HG02610 (cell line): ENCODE data around the gene EGFR.
"Not testable (repeated sequence)": the region's sequence is repeated elsewhere in the genome, so short reads cannot be mapped to it uniquely, and the experiment has no call there.

Experiments used
- ATAC-seq: cut with Tn5 transposase; IDR thresholded peaks from one replicate; pipeline ENCODE4 v1.9.1; 2021; ENCODE audit warnings: mild to moderate bottlenecking, moderate library complexity; ENCODE audit not compliant: unreplicated experiment

Gene EGFR

DNA sequence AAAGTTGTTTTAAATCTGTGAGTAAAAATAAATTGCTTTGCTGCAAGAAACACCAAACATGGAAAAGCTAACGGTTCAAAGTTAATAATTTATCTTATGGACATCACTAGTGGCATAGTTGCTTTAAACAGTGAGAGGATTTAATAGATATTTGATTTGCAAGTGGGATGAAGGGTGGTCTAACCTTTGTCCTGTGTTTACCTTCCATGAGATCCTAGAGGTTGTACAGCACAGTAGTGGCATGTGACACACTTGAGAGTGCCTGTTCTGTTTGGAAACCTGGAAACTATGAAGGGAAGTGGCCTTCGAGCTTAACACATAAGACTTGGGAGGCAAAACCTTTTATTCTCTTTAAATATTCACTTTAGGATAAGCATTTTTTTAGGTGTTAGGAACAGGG is 16.0 kb downstream of the EGFR start:
- ATAC-seq: no peak

DNA sequence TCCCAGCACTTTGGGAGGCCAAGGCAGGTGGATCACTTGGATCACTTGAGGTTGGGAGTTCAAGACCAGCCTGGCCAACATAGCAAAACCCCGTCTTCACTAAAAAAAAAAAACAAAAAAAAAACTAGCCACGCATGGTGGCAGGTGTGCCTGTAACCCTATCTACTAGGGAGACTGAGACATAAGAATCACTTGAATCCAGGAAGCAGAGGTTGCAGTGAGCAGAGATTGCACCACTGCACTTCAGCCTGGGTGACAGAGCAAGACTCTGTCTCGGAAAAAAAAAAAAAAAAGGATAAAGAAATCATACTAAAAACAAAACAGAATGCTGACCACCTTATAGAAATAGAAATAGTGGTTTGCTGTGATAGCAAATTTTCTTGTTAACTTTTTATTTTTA is 16.6 kb downstream of the EGFR start:
- not testable (repeated sequence) for ATAC-seq

DNA sequence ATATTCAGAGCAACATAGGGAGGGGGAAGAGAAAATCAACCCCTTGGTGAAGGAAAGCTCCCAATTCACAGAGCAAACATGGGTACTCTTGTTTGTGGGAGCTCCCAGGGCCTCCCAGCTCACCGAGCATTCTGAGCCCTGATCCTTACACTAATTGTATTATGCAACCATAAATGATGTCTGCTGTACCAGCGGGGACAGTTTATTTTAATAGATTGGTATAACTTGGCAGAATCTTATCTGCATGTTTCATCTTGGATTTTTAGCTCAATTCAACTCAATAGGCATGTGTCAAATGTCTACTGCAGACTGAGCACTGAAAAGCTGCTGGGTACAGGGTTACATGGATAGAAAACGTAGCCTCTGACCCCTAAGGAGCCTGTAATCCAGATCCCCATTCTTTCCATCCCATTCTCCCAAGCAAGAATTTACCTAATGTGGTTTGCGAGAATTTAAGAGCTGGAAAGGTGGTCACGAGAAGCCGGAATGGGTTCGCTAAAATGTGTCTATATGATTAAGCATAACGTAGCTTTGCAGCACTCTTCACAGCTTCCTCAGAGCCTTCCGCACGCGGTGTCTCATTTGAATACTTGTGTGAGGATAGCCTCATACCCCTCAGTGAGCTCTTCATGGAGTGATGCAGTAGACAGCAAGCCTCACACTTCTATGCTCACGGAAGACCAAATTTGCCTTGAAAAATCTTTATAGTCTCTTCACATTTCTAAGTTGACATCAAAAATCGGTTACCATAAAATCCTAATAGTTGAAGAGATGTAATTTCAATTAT is 18.3 kb downstream of the EGFR start:
- ATAC-seq: no peak

DNA sequence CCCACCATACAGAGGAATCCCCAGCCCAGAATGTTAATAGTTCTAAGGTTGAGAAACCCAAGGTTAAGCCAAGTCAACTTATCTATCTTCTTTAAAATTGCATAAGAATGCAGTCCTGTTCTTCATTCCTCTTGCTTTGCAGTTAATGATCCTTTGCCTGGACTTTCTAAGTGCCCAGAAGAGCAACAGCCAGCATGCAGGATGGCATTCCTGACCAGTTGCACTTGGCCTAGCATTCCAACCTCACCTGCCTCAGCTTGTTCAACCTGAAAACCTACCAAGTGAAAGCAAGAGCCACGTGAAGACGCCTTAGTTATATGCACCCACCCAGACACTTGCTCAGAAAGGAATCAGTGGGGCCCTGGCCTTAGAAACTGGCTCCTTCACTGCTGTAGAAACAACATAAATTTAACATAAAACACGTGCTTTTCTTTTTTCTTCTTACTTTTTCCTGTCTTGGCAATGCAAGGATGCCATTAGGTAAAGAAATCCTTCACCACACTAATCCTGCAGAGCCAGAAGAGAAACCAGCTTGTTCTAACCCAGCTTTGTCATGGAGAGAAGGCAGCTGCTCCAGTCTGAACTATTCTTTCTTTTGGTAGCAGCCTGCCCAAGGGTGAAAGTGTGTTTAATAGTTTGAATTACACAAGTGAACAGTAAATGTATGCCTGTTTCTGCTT is 25.0 kb downstream of the EGFR start:
- ATAC-seq: no peak

DNA sequence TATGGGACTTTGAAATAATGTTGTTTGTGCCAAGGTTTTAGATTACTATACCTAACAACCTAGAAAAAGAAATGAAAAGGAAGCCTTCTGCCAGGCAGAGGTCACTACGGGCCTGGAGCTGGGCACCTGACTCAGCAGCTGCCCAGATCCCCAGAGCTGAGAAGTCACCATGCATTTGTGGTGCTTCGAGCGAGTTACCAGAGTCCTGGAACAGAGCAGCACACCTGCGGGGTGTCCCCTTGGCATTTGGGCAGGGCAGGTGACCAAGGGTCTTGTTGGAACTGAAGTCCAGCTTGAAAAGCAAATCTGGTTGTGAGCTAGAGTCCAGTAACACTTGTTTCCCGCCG is 25.5 kb downstream of the EGFR start:
- no peak for ATAC-seq

DNA sequence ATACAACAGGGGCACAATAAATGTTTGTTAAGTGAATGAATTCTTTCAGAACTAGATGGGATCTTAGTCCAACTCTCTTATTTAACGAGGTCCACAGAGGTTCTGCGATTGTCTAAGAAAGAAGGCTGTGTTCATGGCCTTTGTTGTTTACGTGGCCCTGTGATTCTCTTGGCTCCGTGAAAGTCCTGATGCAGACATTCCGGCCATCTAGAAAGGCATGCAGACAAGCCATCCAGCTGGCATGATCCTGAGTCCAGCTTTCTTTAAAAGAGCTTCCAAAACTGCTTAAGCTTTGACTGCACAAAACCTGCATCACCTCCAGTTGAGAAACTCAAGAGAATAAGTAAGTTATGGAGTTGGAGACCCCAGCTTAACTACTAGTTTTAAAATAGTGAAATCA is 26.0 kb downstream of the EGFR start:
- no peak for ATAC-seq

DNA sequence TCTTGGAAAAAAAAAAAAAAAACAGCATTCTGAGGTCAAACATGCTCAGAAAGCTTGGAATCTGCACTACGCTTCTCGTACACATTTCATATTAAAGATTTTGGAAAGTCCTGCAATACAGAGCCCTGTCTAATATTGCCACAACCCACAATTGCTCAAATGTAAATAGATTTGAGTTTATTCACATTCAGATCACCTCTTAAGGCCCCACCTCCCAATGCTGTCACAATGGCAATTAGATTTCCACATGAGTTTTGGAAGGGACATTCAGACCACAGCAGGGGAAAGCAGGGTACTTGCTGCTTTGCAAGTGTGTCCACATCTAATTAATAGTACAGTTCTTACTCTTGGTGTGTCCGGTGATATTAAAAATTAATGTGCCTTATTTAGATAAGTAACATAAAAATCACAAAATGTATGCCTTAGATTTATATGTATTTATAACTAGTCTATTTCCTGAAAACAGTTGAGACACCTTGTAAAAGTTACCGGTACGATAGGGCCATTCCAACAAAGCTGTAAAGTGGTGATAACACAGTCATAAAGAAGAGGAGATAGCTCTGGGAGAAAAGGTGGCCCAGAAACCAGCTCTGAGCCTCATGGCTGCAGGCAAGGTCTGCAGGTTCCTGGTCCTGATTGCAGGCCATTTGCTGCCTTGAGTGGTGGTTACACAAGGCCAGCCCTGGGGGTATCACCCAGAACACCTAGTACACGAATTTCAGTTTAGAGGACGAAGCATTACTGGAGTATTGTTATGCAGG is 27.9 kb downstream of the EGFR start:
- no peak for ATAC-seq

DNA sequence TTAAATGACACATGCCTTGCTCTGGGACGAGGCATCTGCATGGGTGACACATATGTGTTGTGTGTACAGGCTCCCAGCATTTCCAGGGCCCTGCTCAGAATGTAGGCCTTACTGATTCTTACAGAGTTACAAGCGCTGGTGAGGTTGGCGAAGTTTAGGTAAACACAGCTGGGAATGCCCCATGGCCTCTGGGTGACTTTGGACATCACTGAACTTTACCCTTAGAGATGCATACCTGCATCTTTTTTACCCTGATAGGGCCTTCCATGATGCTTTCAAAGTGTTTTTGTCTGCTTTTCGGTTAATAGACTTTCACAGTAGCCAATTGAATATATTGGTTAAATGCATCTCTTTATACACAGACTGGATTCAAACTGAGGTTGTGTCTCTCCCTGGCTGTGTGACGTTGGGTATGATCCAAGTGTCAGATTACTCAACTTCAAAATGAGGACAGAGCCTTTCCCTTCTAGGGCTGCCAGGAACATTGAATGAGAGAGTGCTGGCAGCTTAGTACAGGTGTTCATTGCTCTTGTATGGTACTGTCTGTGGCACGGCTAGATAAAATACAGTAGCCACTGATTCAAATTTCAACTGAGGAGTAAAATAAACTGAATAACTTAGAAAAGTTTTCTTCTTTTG is 29.5 kb downstream of the EGFR start:
- no peak for ATAC-seq

DNA sequence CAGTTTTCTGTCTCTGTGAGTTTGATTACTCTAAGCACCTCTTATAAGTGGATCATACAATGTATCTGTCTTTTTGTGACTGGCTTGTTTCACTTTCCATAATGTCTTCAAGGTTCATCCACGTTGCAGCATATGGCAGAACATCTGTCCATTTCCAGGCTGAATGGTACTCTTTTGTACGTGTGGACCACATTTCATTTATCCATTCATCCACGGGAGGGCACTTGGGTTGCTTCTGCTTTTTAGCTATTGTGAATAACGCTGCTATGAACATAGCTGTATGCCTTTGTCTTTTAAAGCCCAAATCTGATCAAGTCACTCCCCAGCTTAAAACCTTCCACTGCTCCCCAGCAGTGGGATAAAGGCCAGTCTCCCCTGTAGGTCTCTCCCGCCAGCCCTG is 31.5 kb downstream of the EGFR start:
- no peak for ATAC-seq

DNA sequence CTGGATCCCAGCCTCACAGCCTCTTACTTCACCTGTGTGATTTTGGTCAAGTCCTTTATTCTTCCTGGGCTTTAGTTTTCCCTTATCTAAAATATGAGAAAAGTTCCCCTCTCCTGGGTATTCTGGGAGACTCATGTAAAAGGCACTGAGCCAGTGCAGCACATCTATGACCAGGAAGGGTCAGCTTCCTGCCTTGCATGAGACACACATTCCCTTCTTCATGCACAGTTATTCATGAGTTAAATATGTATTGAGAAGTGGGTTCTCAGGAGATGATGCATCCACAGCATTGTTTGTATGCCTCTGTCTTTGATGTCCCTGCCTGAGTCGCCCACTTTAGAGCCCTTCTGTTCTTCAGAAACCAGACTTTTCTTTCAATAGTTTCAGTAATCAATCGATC is 33.3 kb downstream of the EGFR start:
- no peak for ATAC-seq

DNA sequence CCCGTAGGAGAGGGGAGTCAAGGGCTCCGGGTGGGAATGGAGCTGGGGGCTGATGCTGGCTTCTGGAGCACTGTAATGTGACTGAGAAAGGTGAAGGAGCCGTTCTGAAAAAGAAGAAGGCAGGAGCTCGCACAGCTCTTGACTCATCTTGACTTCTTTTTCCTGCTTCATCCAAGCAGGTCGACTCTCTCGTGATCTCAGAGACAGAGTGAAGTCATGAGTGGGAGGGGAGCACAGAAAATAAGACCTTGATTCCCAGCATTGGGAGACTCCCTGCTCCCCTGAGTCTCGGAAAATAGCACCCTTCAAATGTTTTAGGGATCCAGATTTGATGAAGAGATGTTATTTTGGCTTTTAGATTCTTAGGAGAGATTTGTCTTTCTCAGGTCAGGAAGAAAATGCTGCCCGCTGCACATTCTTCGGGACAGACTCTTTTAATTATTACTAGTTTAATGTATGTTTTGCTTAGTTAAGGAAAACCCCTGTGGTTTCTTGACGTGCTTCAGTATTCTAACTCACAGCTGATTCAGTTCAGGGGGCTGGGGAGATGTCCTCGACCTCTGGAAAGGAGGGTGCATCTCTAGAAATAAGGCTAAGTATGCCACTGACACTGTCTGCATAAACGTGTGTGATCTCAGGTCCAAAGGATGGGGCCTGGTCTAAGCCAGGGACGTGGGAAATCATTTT is 34.1 kb downstream of the EGFR start:
- ATAC-seq: no peak

DNA sequence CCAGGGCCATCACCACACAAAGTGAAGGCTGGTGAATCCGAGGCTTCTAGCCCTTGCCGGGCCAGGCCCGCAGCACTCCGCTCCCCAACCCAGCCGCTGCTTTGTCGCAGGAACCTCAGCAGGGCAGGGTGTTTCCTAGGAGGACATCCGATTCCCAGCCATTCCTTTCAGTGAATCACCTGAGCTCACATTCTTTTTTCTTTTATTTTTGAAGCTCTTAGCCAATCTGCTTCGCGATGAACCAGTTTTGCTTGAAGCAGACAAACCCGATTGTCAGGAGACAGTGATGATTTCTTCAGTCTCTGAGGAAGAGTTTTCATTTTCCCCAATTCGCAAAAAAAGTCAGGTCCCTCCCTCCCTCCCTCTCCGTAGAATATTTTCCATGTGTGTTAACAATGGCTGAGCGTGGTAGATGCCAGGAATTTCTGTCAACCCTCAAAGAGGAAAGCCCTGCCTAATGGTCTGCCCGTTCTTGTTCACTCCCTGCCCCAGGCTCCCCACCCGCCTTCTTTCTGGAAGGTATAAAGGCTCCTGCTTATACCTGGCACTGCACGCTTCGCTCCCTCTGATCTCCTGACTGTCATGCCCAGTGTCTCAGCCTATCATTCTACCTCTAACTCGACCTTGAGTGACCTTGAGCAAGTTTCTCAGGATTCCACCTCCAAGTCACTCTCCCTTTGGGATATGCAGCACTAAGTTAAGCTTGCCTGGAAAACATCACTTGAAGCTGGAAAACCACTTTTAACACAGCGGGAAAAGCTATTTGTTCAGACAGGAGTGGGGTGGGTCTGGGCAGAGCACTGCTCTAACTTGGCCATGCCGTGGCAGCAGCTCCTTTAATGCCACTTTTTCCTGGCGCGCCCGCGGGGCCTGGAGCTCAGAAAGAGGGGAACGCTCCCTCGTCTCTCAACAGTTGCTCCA is 35.1 kb downstream of the EGFR start:
- no peak for ATAC-seq

DNA sequence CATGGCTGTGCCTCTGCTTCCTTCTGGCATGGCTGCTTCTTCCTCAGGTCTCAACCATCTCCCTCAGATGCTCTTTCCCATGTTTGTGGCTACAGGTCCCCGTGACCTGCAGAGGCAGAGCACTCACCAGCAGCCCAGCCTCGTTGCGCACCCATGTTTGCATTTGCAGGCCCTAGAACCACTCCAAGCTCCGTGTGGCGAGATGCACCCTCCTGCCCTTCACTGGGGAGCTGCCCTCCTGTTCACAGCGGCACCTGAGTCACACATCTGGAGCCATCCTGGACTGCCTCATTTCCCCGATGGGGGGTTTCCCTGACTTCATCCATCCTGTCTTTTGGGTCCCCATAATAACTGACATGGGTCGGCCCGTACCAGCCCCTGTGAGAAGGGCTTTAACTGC is 35.9 kb downstream of the EGFR start:
- no peak for ATAC-seq

DNA sequence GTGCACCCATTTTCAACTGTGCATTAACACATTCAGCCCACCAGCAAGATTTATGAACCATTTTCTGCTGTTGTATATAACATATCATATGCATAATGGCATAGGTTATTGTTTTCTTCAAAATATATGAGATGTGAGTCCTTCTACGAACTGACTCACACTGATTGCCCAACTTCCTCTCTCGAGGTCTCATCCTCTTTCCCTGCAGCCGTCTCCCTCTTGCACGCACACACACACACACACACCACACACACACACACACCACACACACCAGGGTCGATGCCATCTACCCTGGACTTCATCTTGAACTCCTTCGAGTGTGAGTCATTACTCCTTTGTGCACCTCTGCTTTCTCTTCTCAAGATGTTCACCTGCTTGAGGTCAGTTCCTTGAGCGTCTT is 36.7 kb downstream of the EGFR start:
- ATAC-seq: no peak

DNA sequence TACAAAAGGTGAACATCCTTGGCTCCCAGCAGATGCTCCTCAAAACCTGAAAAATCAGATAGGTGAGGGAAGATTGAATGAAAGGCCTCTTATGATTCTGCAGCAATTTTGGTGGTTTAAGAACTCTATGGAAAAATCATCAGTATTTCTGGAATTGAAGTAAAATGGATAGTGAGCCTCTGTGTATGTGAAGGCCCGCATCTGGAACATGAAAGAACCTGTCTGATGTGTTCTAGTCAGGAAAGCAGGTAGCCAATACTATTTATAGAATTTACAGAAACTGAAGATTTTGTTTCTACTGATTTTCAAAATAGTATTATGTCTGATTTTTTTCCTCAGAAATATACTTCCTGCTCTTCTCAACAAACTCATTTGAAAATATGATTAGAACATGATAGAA is 37.3 kb downstream of the EGFR start:
- ATAC-seq: no peak

DNA sequence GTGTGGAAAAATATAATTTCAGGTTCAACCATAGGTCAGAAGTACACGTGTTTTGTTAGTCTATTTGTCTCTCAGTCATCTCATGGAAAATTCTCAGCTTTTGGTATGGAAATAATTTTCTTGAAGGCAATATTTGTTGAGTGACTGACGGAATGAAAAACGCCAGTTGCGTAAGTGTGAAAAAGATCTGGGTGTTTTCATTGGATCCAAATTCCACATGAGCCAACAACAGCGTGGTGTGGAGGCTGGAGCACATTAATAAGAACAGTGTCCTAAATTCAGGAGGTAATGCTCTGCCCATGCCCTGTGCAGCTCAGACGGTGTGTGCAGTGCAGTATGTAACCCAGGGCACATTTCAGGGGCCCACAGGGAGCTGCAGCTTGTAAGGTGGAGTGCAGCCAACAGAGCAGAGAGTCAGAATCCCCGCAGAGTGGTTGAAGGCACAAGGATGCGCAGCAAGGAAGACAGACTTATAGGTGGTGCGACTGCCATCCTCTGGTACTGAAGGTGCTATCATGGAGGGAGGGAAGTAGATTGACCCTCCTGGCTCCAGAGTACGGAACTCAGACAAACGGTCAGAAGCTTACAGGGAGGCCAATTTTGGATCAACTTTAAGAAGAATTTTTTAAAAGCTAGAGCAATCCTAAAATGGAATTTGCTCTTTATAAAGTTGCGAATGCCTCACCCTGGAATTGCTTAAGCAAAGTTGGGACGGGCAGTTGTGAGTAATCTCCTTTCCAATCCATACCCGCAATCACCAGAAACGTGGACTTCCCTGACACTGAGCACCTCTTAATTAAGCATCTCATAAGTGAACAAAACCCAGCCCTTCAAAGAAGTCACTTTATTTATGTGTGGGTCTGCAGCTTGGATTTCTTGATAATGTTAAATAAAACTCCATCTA is 38.0 kb downstream of the EGFR start:
- ATAC-seq: no peak

DNA sequence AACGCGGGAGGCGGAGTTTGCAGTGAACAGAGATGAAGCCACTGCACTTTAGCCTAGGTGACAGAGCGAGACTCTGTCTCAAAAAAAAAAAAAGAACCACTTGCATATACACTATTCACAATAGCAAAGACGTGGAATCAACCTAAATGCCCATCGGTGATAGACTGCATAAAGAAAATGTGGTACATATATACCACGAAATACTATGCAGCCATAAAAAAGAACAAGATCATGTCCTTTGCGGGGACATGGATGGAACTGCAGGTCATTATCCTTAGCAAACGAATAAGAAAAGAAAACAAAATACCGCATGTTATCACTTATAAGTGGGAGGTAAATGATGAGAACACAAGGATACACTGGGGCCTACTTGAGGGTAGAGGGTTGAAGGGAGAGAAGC is 39.5 kb downstream of the EGFR start:
- ATAC-seq: no peak

DNA sequence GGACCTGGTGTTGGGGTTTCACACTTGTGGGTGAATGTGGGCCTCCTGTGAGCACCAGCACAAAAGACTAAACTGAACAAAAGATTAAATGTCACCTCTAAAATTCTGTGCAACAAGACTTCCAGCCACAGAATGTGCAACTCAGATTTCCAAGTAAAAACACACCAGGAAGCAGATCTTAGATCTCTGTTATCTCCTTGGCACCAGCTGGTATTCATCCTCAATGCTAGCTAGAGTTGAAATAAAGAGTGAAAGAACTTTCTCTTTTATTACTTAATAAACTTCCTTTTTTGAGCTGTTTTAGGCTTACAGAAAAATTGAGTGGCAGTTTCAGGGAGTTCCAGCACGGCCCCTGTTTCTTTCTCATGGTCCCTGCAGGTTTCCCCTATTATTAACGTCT is 40.2 kb downstream of the EGFR start:
- no peak for ATAC-seq

DNA sequence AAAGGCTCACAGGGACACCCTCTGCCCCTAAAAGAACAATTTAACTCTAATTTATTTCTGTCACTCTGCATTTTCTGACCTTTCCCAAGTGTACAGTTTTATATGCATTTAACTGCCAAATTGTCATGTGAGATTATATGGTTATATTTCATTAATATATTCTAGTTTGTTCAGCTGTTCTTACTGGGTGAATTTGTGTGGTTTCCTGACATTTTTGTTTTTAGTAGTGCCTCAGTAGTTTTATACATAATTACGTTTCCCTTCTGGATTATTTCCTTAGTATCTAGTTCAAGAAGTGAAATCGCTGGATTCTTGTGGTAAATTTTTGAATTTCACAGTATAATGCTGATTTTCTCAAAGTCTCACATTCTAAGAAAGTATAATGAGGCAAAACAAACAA is 41.3 kb downstream of the EGFR start:
- no peak for ATAC-seq
